Measurements from ENCODE around the gene MYO16.
"Not testable (repeated sequence)": the region's sequence is repeated elsewhere in the genome, so short reads cannot be mapped to it uniquely, and the experiment has no call there.

Gene MYO16

DNA sequence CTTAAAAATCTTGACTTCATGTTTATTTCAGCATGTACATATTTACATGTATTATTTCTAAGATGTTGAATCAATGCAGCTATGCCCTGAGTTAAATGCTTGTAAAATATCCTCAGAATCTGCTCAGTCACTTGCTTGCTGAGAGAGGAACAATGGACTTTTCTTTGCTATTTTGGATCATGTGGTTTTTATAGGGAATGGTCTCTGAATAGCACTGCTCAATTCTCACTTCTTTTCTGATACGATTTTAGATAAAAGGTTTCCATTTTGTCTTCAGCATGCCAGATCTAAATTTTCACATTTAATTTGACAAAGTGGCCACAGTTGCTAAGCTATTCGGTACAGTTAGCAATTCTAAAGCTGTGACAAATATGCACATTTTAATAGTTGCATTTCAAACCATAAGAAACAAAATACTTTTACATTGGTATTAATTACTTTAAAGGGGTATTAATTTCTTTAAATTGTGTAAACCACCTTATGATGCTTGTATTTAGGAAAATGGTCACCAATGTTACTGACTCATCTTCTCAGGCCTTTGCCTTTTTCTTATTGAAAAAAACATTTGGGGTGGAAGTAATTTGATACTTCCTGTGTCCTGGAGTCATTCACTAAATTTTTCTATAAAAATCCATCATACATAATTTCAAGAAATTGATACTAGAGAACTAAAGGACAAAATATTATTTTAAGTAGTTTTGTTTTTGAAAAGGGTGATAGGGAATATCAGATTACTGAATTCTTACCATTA is 113.5 kb downstream of the MYO16 start:
- no peak for DNase-seq (ENCODE audit: low read depth in 2 of 2)

DNA sequence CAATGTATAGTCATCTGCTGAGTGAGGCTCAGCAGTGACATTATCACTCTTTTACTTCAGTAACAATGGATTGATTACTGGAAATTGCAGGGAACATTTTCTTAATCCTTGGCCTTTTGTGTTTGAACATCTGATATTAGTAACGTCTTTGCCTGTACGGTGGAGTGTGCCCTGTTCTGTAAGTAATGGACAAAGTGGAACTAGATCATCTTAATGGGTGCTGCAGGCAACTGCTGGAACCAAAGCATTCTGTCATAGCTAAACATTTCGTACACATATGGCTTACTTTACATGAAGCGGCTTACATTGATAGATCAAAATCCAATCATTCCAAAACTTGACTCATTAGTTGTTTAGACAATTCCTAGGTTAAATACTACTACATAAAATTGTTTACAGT is 114.1 kb downstream of the MYO16 start:
- no peak for DNase-seq (ENCODE audit: low read depth in 2 of 2)

DNA sequence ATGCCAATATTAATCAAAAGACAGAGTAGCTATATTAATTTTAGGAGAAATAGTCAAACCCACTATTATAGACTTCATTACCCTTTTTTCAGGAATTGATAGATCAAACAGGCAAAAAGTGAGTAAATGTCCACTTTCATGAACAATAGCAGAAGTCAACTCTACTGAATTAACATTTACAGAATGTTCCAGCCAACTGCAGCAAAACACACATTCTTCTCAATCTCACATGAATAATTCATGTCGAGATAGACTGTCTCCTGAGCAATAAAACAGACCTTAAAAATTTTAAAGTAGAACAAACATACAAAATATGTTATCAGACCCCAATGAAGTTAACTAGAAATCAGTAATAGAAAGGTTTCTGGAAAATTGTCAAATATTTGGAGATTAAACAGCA is 118.4 kb downstream of the MYO16 start:
- DNase-seq (ENCODE audit: low read depth in 2 of 2): no peak

DNA sequence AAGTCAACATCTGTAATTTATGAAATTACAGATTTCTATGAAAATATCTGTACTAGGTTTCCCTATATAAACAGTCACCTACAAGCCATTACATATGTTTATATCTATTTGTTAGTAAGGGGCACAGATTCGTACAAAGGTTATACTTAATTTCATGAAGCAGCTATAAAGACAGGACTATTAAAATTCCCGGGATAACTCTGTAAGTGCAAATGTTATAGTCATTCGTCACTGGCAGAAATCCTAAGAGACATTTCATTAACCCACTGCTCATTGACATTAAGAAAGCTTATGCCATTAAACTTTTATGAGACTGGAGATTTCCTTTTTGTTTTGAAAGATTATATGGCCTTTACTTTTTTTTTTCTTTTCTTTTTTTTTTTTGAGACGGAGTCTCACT is 122.9 kb downstream of the MYO16 start:
- DNase-seq (ENCODE audit: low read depth in 2 of 2): no peak

DNA sequence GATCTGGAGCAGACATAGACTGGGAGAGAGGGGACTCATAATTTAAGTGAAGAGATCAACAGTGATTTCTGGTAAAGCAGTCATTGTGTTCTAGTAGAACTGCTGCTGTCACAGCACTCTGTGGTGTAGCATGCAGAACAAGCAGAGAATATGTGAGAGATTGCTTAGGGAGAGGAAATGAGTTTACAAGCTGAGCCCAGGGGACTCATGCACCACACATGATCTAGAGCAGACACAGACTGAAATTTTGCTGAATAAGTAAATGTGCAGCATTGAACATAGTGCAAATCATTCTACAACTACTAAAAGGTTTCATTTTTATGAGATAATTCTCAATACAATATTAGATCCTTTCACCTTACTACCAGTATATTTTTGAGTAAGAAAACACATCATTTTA is 125.7 kb downstream of the MYO16 start:
- DNase-seq (ENCODE audit: low read depth in 2 of 2): no peak

DNA sequence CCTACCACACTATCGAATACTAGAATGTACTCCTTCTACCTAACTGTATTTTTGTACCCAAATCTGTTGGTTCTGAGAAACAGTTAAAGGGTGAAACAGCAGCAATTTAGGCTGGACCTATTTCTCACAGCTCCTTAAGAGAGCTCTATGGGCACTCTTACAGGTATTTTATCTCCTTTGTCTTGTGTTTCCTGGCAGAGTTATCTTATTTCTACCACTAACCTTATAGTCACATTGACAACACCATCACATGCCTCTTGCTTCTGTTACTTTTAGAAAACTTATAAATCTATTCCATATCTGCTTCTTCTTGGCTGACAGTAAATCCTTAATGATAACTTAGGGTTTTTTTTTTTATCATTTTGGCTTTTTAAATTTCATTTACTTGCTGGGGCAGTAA is 130.7 kb downstream of the MYO16 start:
- DNase-seq (ENCODE audit: low read depth in 2 of 2): no peak

DNA sequence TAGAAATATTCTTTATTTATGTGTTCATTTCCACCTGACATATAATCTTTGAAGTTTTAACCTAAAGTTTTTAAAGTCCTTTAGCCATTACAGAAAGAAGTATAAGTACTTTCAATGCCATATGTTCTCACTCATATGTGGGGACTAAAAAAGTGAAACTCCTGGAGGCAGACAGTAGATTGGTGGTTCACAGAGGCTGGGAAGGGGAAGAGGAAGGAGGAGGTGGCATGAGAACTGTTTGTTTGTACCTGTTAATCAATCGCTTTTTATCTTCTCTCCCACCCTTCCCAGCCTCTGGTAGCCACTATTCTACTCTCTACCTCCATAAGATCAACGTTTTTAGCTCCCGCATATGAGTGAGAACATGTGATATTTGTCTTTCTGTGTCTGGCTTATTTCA is 131.1 kb downstream of the MYO16 start:
- DNase-seq (ENCODE audit: low read depth in 2 of 2): no peak

DNA sequence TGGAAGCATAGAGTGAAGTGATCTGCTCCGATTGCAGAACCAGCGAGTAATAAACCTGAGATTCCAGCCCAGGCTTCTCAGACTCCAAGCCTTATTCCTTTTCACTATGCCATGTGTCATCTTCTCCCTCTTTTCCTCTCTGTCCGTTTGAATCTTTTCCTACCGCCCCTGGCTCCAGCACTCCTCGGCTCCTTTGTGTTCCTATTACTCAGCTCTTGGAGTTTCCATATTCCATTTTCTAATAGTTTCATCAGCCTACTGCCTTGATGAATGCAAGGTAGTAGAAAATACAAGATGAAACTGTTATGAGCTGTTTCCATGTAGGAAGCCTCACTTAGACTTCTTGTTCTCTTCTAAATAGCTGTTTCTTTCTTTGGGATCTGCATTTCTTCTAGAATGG is 138.6 kb downstream of the MYO16 start:
- no peak for DNase-seq (ENCODE audit: low read depth in 2 of 2)

DNA sequence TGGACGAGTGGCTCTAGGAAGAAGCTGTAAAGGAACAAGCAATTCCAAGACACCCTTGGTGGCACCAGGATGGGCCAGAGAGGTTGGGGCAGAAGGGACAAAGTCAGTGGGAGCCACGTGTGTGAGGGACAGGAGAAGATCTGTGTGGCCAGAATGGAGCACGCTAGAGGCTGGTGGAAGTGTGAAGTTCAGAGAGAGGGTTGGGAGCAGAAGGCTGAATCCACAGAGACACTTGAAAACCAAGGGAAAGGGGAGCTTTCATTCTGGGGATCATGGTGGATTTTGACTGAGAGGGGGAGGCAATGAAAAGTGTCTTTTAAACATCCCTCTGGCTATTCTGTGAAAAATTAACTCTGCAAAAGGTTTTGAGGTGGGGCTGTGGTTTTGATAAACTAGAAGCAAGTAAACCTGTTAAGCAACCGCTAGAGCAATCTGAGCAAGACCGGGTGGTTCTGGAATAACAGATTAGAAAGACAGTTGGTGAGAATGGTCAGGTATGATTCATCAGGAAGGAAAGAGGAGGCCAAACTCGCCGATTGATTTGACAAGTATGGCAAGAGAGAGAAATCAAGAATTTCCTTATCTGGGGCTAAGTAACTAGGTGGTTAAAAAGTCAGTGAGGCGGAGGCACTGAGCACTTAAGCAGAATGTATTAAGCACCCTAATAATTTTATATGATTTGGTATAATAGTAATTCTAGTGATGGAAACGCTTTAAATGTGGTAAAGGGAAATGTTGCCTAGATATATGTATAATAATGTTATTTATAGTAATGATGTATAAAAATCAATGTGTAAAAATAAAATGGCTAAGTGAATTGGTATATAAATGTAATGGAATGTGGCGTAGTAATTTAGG is 140.0 kb downstream of the MYO16 start:
- no peak for DNase-seq (ENCODE audit: low read depth in 2 of 2)

DNA sequence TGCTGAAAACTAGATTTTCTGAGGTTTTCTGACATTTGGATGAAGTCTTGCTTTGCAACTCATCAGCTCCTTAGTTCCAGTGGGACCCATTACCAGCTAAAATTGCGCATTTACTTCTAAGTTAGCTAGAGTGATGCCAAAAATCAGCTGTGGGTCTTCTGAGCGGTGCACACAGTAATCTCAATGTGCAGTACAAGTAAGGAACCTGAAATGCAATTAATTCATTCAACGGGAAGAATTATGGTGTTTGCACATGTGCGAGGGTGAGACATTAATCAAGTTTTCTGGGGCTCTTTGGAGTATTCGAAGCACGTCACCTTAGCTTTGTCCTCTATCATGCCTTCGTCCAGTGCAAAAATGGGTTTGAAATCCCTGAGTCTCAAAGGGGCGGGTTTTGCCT is 146.2 kb downstream of the MYO16 start:
- no peak for DNase-seq (ENCODE audit: low read depth in 2 of 2)

DNA sequence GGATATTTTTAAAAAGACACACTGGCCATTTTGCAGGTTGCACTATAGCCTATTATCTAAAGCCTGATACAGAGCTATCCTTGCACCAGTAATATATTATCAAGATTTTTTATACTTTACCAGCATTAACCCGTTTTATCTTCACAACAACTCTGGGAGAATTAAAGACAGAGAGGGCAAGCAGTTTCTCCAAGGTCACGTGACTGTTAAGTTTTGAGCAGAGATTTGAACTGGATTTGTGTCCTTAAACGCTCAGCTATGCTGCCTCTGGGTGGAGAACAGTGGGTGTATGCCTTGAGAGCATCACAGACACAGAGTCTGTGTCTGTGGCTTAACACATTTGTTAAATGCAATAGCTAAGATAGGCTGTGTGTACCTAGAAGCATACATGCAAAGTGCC is 147.2 kb downstream of the MYO16 start:
- no peak for DNase-seq (ENCODE audit: low read depth in 2 of 2)

DNA sequence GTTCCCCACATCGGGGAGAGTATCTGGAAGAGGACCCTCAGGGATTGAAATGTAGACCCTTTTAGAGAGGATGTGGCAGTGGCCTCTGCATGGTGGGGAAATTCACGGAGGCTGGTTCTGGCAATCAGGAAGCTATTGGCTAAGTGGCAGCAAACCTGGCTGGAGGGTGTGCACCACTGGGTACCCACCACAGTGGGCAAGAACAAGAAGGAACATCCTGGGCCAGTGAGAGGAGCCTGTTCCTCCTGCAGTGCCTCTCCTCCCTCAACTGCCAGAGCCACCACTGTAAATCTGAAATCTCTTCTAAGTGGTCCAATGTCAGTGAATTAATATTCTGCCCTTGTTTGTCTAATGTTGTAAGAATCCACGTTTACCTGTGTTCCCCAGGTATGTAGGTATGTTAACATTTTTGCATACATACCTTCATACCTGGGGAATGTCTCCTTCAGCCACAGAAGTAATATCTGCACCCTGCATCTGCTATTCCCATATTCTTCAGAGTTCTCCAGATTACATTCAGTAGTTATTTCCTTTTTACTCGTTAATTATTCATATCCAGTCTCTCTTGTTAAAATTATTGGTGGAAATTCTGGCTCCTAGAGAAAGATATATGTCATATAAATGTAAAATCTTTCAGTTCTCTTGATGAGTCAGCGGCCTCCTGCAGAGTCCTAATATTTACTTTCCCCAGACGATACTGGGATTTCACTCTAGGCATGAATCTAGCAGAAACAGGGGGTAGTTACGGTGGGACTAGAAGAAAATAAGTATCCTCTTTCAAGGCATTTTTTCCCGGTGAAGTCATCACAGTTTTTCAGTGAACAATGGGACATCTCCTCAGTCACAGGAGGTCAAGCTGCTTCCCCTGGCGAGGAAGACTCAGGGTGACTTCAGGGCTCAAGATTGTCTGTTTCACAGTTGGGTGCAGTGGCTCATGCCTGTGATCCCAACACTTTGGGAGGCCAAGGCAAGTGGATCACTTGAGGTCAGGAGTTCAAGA is 148.3 kb downstream of the MYO16 start:
- no peak for DNase-seq (ENCODE audit: low read depth in 2 of 2)

DNA sequence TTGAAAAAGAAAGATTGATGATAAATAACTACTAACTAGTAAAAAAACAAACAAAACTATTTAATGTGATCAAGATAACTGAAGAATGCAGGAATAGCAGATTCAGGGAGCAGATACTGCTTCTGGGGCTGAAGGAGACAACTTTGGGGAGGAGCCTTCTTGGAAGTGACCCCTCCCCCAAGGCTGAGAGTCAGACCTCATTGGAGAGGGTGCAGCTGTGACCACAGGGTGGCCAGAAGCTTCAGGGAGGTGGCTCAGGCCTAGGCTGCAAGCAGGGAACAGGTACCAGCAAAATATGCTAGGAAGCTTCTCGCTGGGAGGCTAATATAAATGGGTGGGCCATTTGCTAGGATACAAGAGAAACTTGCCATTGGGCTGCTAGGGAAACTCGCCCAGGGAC is 149.9 kb downstream of the MYO16 start:
- no peak for DNase-seq (ENCODE audit: low read depth in 2 of 2)

DNA sequence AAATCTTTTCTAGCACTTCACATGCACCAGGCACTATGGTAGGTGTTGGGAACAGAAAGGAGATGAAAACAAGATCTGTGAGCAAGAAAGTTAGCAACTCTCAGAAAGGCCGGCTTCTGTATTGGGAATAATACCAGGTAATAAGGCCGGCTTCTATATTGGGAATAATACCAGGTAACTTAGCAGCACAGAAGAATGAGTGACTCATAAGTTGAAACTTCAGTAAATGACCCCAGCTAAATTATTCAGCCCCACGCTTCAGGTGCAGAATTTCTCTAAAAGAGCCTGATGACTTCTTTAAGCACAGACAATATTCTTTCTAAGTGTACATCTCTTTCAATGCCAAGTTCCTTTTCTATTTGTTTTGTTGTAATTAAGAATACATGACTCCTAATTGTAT is 151.3 kb downstream of the MYO16 start:
- no peak for DNase-seq (ENCODE audit: low read depth in 2 of 2)

DNA sequence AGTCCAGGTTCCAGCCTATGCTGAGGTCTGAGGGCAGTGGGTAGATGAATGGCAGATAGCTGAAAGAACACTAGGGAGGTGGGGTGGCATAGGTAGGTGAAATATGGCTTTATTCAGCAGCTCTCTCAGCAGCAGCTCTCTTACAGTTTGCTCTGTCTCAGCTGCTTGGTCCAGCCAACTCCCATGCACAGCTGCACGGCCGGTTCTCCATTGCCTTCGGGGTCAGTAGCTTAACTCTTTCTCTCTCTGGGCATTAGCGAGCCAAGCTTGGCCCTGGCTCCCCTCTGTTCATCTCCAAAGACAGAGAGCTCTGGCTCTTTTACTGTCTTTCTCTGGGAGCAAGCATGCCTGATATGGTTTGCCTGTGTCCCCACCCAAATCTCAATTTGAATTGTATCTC is 151.9 kb downstream of the MYO16 start:
- DNase-seq (ENCODE audit: low read depth in 2 of 2): no peak

DNA sequence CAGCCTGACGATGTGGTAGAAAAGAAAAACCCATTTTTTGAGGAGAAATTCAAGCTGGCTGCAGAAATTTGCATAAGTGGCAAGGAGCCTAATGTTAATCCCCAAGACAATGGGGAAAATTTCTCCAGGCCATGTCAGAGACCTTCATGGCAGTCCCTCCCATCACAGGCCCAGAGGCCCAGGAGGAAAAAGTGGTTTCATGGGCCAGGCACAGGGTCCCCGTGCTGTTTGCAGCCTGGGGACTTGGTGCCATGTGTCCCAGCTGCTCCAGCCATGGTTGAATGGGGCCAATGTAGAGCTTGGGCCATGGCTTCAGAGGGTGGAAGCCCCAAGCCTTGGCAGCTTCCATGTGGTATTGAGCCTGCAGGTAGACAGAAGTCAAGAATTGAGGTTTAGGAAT is 153.1 kb downstream of the MYO16 start:
- not testable (repeated sequence) for DNase-seq (ENCODE audit: low read depth in 2 of 2)

DNA sequence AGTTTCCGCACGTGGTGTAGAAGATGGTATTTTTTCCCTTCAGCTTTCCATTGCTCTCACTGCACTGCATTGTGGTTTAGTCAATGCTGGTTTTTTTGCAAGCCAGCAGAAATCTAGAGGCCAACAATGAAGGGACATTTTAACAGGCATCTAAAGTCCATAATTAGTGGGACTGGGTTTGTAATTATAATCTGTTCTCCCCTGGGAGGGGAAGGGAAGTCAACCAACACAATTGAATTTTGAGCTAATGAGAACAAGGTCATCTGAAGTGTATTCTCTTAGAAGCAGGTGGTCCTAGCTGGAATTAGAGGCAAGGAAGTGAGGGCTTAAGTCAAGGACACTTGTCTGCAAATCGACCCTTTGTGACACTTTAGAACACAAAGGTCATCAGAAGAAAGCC is 156.4 kb downstream of the MYO16 start:
- no peak for DNase-seq (ENCODE audit: low read depth in 2 of 2)

DNA sequence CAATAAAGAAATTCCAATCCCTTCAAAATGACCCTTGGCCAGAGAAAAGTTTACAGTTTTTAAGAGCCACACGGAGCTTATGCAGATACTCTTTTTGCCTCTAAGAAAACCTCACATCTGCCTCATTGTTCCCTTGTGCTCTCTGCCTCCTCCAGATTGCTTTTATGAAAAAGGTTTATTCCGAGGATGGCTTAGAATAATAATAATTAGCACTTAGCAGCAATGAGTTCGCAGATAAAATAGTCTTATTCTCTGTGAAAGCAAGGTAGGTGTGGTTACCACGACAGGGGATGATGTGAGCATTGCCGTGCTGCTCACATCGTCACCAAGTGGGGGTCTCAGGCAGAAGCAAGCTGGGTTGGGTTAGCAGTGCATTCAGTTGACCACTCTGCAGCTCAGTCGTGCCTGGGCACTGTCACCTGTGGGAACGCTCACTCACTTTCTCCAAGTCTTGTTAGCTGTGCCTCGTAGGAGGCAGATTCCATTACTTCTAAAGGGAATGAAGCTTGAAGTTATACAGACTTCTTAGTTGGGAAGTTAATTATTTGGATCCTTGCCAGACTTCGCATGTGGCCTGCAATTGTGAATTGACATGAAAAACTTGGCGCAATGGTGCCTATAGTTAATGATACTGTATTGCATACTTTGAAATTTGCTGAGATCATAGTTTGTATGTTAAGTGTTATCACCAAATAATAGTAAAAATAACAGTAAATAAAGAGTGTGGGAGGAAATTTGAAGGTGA is 157.2 kb downstream of the MYO16 start:
- no peak for DNase-seq (ENCODE audit: low read depth in 2 of 2)

DNA sequence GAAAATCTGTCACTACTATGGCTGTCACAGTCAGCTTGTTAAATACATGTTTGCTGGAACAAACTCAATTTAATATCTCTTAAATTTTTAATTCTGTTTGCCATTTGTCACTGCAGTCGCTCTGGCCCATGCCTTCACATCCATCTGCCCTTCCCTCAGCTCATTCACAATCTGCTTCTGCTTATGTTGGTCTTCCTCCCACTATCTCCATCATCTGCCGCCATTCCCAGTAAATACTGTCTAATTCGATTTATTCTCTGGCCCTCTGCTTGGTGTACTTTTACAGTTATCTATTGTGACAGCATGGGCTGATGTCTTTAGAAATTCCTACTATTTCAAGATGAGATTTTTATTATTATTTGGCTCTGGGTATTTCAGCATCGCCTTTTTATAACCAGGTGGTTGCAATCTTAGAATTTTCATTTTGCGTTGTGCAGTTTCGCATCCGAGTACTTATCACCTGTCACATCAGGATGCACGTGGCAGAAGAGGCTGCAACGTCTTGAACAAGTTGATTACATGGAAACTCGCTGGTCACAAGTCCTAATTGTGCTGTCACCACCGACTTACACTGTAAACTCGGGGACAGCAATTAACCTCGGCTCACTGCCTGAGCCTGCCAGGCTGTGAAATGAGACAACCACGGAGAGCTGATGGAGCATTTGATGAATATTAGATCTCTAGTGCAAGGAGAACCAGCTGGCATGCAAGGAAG is 158.4 kb downstream of the MYO16 start:
- DNase-seq (ENCODE audit: low read depth in 2 of 2): no peak

DNA sequence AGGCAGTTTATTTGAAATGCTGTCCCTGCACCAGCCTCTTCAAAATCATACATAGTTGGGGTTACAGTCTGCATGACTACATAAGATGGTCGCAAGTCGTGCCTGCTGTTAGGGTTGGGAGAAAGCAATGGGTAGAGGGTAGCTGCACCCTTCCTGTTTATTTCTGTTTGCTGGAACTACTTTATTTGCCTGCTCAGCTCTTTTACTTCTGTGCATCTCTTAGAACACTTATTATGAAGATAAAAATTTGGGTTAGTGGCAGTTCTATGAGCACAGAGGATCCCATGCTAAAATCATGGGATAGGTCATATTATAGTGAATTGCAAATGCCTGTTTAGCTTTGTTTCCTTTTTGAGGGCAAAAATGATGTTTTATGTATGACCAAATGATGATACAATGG is 160.1 kb downstream of the MYO16 start:
- no peak for DNase-seq (ENCODE audit: low read depth in 2 of 2)

DNA sequence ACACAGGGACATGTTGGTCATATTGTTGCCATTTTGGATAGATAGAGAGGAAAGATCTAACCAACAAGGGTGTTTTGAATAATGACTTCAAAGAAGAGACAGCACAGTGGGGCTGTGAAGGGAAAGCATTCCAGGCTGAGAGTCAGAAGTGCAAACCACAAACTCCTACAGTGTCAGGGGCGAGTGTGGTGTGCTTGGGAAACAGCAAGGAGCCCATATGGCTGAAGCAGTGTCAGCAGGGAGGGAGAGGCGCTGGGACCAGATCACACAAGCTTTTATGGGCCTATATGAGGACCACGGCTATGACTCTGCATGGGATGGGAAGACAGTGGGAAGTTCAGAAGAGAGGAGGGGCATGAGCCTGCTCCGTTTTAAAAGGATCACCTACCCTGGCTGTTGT is 166.4 kb downstream of the MYO16 start:
- no peak for DNase-seq (ENCODE audit: low read depth in 2 of 2)

Measured in stimulated activated CD8-positive, alpha-beta memory T cell treated with anti-CD3 and anti-CD28 coated beads, Interleukin-2, amount 100 ng/mL, for 1 hour (primary cell).